HL-60 (cell line): ENCODE measurements around the gene ATP1A2.

Experiments used
- REST ChIP-seq: IDR thresholded peaks from 2 replicates; pipeline ENCODE4 v1.6.1; 2012; ENCODE audit warnings: low read depth; ENCODE audit not compliant: insufficient replicate concordance
- SPI1 ChIP-seq: IDR thresholded peaks from 2 replicates; pipeline ENCODE4 v1.6.1; 2012; ENCODE audit warnings: low read depth, mild to moderate bottlenecking, borderline replicate concordance
- TF ChIP-seq, protein P1 (sequence below): IDR thresholded peaks from one replicate; pipeline ENCODE4 v1.5.1; 2011; ENCODE audit warnings: low read length, control low read depth, inconsistent platforms; ENCODE audit not compliant: insufficient read depth

DNA sequence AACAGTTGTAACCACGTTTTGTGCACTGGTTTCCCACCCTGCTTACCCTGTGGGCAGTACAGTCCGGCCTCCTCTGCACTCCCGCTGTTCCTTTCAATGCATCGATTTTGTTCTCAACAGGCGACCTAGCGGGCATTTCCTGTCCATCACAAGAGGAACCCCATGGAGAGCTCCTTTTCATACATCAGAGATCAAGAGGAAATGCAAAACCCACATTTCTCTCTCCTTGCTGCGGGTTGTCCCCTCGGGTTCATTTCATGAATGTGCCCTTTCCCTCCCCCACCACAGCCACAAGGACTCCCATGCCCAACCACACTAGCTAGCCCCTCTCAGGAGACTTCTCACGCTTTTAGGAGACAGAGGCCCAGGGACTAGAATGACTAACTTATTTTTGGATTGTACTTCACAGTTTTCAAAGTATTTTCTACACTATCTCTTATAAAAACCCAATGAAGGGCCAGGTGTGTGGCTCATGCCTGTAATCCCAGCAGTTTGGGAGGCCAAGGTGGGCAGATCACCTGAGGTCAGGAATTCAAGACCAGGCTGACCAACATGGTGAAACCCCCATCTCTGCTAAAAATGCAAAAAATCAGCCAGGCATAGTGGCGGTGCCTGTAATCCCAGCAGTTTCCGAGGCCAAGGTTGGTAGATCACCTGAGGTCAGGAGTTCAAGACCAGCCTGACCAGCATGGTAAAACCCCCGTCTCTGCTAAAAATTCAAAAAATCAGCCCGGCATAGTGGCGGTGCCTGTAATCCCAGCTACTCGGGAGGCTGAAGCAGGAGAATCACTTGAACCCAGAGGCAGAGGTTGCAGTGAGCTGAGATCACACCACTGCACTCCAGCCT, 54.2 kb downstream of the ATP1A2 start:
- TF ChIP-seq, protein P1, sequence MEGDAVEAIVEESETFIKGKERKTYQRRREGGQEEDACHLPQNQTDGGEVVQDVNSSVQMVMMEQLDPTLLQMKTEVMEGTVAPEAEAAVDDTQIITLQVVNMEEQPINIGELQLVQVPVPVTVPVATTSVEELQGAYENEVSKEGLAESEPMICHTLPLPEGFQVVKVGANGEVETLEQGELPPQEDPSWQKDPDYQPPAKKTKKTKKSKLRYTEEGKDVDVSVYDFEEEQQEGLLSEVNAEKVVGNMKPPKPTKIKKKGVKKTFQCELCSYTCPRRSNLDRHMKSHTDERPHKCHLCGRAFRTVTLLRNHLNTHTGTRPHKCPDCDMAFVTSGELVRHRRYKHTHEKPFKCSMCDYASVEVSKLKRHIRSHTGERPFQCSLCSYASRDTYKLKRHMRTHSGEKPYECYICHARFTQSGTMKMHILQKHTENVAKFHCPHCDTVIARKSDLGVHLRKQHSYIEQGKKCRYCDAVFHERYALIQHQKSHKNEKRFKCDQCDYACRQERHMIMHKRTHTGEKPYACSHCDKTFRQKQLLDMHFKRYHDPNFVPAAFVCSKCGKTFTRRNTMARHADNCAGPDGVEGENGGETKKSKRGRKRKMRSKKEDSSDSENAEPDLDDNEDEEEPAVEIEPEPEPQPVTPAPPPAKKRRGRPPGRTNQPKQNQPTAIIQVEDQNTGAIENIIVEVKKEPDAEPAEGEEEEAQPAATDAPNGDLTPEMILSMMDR: no peak
- no peak for TF ChIP-seq REST
- peak; percentile 63; the same call in 1 of the 2 replicates for TF ChIP-seq SPI1
